Measurements from ENCODE around the gene DNAAF1.

Gene DNAAF1

GRCh38 chr16:84124257-84125073 lies 20.6 kb upstream of the DNAAF1 start:
- DNase-seq: no peak

GRCh38 chr16:84131117-84131516 lies 14.0 kb upstream of the DNAAF1 start:
- DNase-seq: no peak

- no peak for DNase-seq
These were observed 12.4 kb upstream of the DNAAF1 start for GRCh38 chr16:84132527-84133285.

- no peak for DNase-seq
These were observed 8.6 kb upstream of the DNAAF1 start for GRCh38 chr16:84136331-84137125.

GRCh38 chr16:84137287-84137686 lies 7.8 kb upstream of the DNAAF1 start:
- no peak for DNase-seq

- DNase-seq: no peak
These were observed 7.2 kb upstream of the DNAAF1 start for GRCh38 chr16:84137769-84138357.

GRCh38 chr16:84138500-84138823 lies 6.6 kb upstream of the DNAAF1 start:
- no peak for DNase-seq

GRCh38 chr16:84138824-84139627 lies 6.1 kb upstream of the DNAAF1 start:
- DNase-seq: peak in 1 of 5 donors; percentile 66

- no peak for DNase-seq
These were observed 5.4 kb upstream of the DNAAF1 start for GRCh38 chr16:84139628-84140258.

- DNase-seq: no peak
These were observed 3.9 kb upstream of the DNAAF1 start for GRCh38 chr16:84141143-84141670.

GRCh38 chr16:84143081-84143480 lies 2.0 kb upstream of the DNAAF1 start:
- DNase-seq: no peak

GRCh38 chr16:84143784-84144199 lies 1.3 kb upstream of the DNAAF1 start:
- no peak for DNase-seq

- DNase-seq: peak; percentile 23 to 44 (median 38)
These were observed 774 bp upstream of the DNAAF1 start for GRCh38 chr16:84144209-84144858.

GRCh38 chr16:84150926-84151325 lies 5.8 kb downstream of the DNAAF1 start:
- DNase-seq: no peak

- no peak for DNase-seq
These were observed 8.6 kb downstream of the DNAAF1 start for GRCh38 chr16:84153660-84154214.

GRCh38 chr16:84155226-84155625 lies 10.1 kb downstream of the DNAAF1 start:
- DNase-seq: no peak

- DNase-seq: no peak
These were observed 10.7 kb downstream of the DNAAF1 start for GRCh38 chr16:84155771-84156170.

- DNase-seq: no peak
These were observed 11.3 kb downstream of the DNAAF1 start for GRCh38 chr16:84156342-84156784.

GRCh38 chr16:84159007-84159406 lies 13.9 kb downstream of the DNAAF1 start:
- DNase-seq: no peak

- no peak for DNase-seq
These were observed 14.7 kb downstream of the DNAAF1 start for GRCh38 chr16:84159800-84160199.

Data from T-helper 1 cell (primary cell).